Measurements from ENCODE around the gene EIF2B2. TPM values are rescaled to one million over a fixed set of nuclear protein-coding genes. Genes with fewer than 3 reads are reported as not detected.

Gene EIF2B2
- total RNA-seq: 37.1 and 50.4 TPM in 2 replicates

DNA sequence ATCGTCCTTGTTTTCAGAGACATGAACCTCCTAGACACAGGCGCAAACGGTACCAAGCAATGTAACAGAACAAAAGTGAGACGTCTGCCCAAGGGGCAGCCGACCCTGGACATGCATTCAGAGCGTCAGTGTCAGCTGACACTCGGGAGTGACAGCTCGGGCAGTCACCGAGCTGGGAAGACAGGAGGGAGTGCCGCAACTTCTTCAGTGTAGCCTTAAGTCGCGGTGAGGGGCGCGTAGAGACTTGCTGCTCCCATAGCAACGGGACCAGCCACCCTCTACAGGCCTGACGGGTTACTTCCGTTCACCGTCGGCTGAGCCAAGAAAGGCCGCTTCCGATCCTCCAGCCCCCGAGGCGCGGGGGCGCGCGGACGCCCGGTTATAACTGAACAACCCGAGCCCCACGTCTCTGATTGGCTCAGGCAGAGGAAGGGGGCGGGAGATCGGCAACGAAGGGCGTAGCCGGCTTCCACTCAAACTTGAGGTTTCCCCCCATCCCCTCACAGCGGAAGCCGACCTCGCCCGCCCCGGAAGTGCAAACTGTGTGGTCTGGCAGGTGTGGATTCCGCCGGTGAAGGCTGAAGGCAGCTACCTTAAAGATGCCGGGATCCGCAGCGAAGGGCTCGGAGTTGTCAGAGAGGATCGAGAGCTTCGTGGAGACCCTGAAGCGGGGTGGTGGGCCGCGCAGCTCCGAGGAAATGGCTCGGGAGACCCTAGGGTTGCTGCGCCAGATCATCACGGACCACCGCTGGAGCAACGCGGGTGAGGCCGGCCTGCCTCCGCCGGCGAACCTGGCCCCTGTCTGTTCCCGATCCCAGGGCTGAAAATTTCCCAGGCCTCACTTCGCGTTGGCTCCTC, at the start of gene EIF2B2:
Gene EIF2B2 (plus strand): TSS at position 530 of the 858 bp plus-strand sequence. CDS start 70 bp downstream, at position 600.

DNA sequence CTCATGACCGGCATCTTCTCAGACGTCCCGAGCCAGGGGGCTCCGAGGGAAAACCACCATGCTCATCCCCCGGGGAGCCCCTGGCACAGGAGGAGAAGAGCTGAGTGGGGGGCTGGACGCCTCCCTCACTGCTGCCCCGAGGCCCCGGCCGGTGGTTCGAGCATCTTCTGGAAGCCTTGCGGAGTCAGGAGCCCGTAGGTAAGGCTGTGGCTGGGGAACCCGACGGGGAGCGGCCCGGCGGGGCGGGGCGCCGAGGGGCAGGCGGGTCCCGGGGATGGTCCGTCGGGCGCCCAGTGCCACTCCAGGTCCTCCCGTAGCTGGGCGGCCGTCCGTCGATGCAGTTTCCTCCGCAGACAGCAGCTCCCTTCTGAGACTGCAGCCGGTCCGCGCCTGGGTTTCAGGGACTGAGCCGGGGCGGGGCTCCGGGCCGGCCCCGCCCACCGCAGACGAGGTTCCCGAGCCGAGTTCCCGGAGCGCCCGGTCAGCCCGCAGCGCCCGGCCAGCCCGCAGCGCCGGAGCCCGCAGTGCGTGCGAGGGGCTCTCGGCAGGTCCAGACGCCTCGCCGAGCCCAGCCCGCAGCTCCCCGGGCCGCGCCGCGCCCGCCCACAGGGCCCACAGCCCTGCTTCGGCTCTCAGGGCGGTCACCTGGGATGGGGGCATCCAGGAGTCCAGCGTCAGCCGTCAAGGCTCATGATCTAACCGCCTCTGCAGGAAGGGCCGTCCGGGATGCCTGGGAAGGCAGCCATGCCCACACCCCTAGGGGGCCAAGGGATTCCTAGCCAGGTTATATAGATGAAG, 47.3 kb upstream of the EIF2B2 start, which contains the start of gene PGF:
Gene PGF (minus strand): TSS at position 369 of the 798 bp plus-strand sequence. CDS start 355 bp downstream, at position 14.

DNA sequence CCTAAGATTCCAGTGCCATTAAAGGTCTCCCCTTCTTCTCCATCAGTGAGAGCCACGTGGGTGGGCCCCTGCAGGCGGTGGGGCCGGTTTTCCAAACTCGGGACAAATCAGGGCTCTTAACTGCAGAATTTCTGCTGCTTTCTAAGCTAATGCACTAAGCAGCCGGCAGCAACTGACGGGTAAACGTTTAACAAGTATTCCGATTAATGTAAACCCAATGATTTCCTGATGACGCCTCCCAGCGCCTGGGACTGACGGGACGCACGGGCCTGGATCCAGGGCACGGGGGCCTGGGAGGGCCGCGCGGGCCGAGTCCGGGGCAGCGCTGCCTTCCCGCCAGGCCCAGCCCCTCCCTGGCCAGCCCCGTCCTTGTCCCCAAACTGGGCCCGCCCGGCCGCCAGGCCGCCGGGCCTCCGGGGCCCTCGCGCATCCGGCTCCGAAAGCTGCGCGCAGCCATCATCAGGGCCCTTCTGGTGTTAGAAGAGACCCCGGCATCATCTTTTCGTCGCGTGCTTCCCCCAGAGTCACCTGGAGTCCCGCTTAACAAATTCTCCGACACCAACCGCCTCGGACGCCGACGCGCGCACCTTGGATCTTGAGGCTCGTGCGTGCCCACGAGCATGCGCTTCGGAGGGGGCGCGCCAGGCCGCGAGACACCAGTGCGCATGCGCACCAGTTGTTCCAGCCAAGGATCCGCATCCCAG, 48.3 kb downstream of the EIF2B2 start, which contains the start of gene MLH3:
Gene MLH3 (minus strand): TSS at position 616 of the 704 bp plus-strand sequence. CDS start 1,812 bp downstream, outside the sequence.

Other genes with a start within 250 kb of the EIF2B2 start
- gene YLPM1, start 239.6 kb upstream of the EIF2B2 start, total RNA-seq: 20.6 and 22.6 TPM in 2 replicates
- not detected in 2 replicates for gene PROX2, start 126.8 kb upstream of the EIF2B2 start, total RNA-seq
- 44.1 and 50.6 TPM in 2 replicates for gene DLST, start 121.0 kb upstream of the EIF2B2 start, total RNA-seq
- 0.28 and 0.46 TPM in 2 replicates for gene RPS6KL1, start 79.7 kb upstream of the EIF2B2 start, total RNA-seq
- gene PGF, start 47.3 kb upstream of the EIF2B2 start, total RNA-seq: 1.7 and 3.5 TPM in 2 replicates
- 28.7 and 31.5 TPM in 2 replicates for gene MLH3, start 48.5 kb downstream of the EIF2B2 start, total RNA-seq
- 4.3 and 4.7 TPM in 2 replicates for gene ACYP1, start 61.1 kb downstream of the EIF2B2 start, total RNA-seq
- gene ZC2HC1C, start 66.7 kb downstream of the EIF2B2 start, total RNA-seq: 0.57 and 1.1 TPM in 2 replicates
- gene NEK9, start 124.1 kb downstream of the EIF2B2 start, total RNA-seq: 54.9 and 85.5 TPM in 2 replicates
- gene TMED10, start 173.7 kb downstream of the EIF2B2 start, total RNA-seq: 224 and 262 TPM in 2 replicates

Data from smooth muscle cell of bladder (primary cell).